Choroid plexus epithelial cell (primary cell): Measurements from ENCODE around the gene ARRB1.

ENCODE experiments used
- DNase-seq: peaks from one replicate; pipeline ENCODE4 v3.0.0-alpha.2; 2010; ENCODE audit warnings: low read depth
- H3K4me3 ChIP-seq: 2 replicates; pipeline ENCODE4 v1.5.1; 2011; ENCODE audit warnings: low read depth, mild to moderate bottlenecking, control low read depth, low read length, moderate library complexity
- CTCF ChIP-seq: conservative IDR thresholded peaks from 2 replicates; pipeline ENCODE4 v1.5.1; 2011; ENCODE audit warnings: low read depth, mild to moderate bottlenecking, control low read depth, inconsistent platforms, low read length, moderate library complexity

Gene ARRB1

GRCh38 chr11:75342231-75342918, 9.1 kb downstream of the ARRB1 start:
- no peak overlapping the region for H3K4me3 ChIP-seq
- DNase-seq = no peak
- no peak for TF ChIP-seq CTCF

- TF ChIP-seq CTCF = no peak
- H3K4me3 ChIP-seq = no peak overlapping the region
- no peak for DNase-seq
Measured at GRCh38 chr11:75341612-75342011, 9.8 kb downstream of the ARRB1 start.

GRCh38 chr11:75339685-75340409, 11.6 kb downstream of the ARRB1 start:
- TF ChIP-seq CTCF = peak; percentile 20
- no peak overlapping the region for H3K4me3 ChIP-seq
- no peak for DNase-seq

- peak; percentile 73 for DNase-seq
- TF ChIP-seq CTCF = no peak
- H3K4me3 ChIP-seq = no peak overlapping the region
Measured at GRCh38 chr11:75338516-75339208, 12.8 kb downstream of the ARRB1 start.

GRCh38 chr11:75337195-75337654, 14.2 kb downstream of the ARRB1 start:
- H3K4me3 ChIP-seq = no peak overlapping the region
- DNase-seq = no peak
- TF ChIP-seq CTCF = no peak

- no peak overlapping the region for H3K4me3 ChIP-seq
- no peak for TF ChIP-seq CTCF
- DNase-seq = peak; percentile 69
Measured at GRCh38 chr11:75334976-75335375, 16.5 kb downstream of the ARRB1 start.
